Activated CD8-positive, alpha-beta T cell treated with anti-CD3 and anti-CD28 coated beads for 36 hours (primary cell): ENCODE measurements around the gene POU2F3. TPM values are rescaled to one million over a fixed set of nuclear protein-coding genes. Genes with fewer than 3 reads are reported as not detected.

Experiments used
- ATAC-seq: fragments of 200-7000 bp; cut with Tn5 transposase; one replicate; pipeline ENCODE4 v1.10.0; 2021; ENCODE audit warnings: mild to moderate bottlenecking, moderate library complexity
- CTCF ChIA-PET: fragments of 350-600 bp; sonication (Branson Sonifier 250); formaldehyde crosslinking; loops from one replicate; lab custom pipeline; 2021; ENCODE audit warnings: antibody characterized with exemption; lab: Charles Lee
- POLR2A ChIA-PET: fragments of 350-600 bp; sonication (Branson Sonifier 250); formaldehyde crosslinking; loops from one replicate; lab custom pipeline; 2021; ENCODE audit warnings: antibody characterized with exemption; lab: Charles Lee
- DNase-seq: peaks from one replicate; pipeline ENCODE4 v3.0.0-alpha.2; 2020
- H3K27ac Mint-ChIP-seq: one replicate; pipeline ENCODE4 v1.8.0; 2021; ENCODE audit warnings: mild to moderate bottlenecking, mixed read lengths
- H3K27me3 Mint-ChIP-seq: one replicate; pipeline ENCODE4 v1.8.0; 2021; ENCODE audit warnings: mixed read lengths
- H3K36me3 Mint-ChIP-seq: one replicate; pipeline ENCODE4 v1.8.0; 2021; ENCODE audit warnings: low read depth, mixed read lengths
- H3K4me1 Mint-ChIP-seq: one replicate; pipeline ENCODE4 v1.8.0; 2021; ENCODE audit warnings: low read depth, mixed read lengths
- H3K4me3 Mint-ChIP-seq: one replicate; pipeline ENCODE4 v1.8.0; 2021; ENCODE audit warnings: mild to moderate bottlenecking, moderate library complexity, mixed read lengths
- H3K9me3 Mint-ChIP-seq: one replicate; pipeline ENCODE4 v1.8.0; 2021; ENCODE audit warnings: mixed read lengths
- CTCF ChIP-seq: fragments of 200-600 bp; IDR thresholded peaks from one replicate; pipeline ENCODE4 v1.8.0; 2022; ENCODE audit warnings: antibody characterized with exemption, mild to moderate bottlenecking
- intact Hi-C: fragments of 100-400 bp; cut with micrococcal nuclease; formaldehyde crosslinking; loops from one replicate; pipeline ENCODE4 v1.10.0; 2022
- total RNA-seq, 2 experiments: library from RNA; stranded (reverse); gene quantifications; one replicate each; pipeline ENCODE4 v1.2.3, GENCODE V29; 2021

POU2F3 gene
- total RNA-seq, 2 experiments from 2014 or later: not detected

- ATAC-seq (peak; percentile 45), DNase-seq (no peak)
- Mint-ChIP-seq H3K4me1 (peaks cover 9% of the 10 kb centered on the region), H3K27ac (no peak overlapping the region), H3K36me3 (no peaks in the 10 kb centered on the region), H3K4me3 (no peak overlapping the region), H3K27me3 (no peaks in the 10 kb centered on the region), H3K9me3 (no peaks in the 10 kb centered on the region)
- CTCF ChIA-PET: interaction anchor here (2.5 to 19.2 kb wide), 4 partner anchors 10 to 75 kb away, joined by 9 to 437 read pairs (median 56); no protein-coding TSS in a partner anchor
- POLR2A ChIA-PET: no interaction called here
- intact Hi-C loops: no loop called here
- no peak for TF ChIP-seq CTCF
These were observed 14.7 kb upstream of the POU2F3 start for GRCh38 chr11:120224972-120225909.

- H3K27ac Mint-ChIP-seq: no peak overlapping the region
- no peak for ATAC-seq
- POLR2A ChIA-PET: no interaction called here
- intact Hi-C loops: no loop called here
- peaks cover 7% of the 10 kb centered on the region for H3K4me1 Mint-ChIP-seq
- H3K36me3 Mint-ChIP-seq: no peaks in the 10 kb centered on the region
- H3K27me3 Mint-ChIP-seq: no peaks in the 10 kb centered on the region
- no peak overlapping the region for H3K4me3 Mint-ChIP-seq
- no peaks in the 10 kb centered on the region for H3K9me3 Mint-ChIP-seq
- no peak for TF ChIP-seq CTCF
- DNase-seq: no peak
- CTCF ChIA-PET: interaction anchor here (2.5 to 19.2 kb wide), 4 partner anchors 9 to 74 kb away, joined by 9 to 437 read pairs (median 56); no protein-coding TSS in a partner anchor
These were observed 13.7 kb upstream of the POU2F3 start for GRCh38 chr11:120226242-120226641.

- no peaks in the 10 kb centered on the region for H3K36me3 Mint-ChIP-seq
- H3K9me3 Mint-ChIP-seq: no peaks in the 10 kb centered on the region
- ChIA-PET CTCF (interaction anchor here (2.5 to 19.2 kb wide), 4 partner anchors 9 to 74 kb away, joined by 9 to 437 read pairs (median 56); no protein-coding TSS in a partner anchor), POLR2A (no interaction called here)
- H3K27ac Mint-ChIP-seq: no peak overlapping the region
- DNase-seq (no peak), ATAC-seq (no peak)
- H3K4me1 Mint-ChIP-seq: peaks cover 4% of the 10 kb centered on the region
- TF ChIP-seq CTCF: no peak
- intact Hi-C loops: no loop called here
- no peaks in the 10 kb centered on the region for H3K27me3 Mint-ChIP-seq
- H3K4me3 Mint-ChIP-seq: no peak overlapping the region
These were observed 13.2 kb upstream of the POU2F3 start for GRCh38 chr11:120226714-120227113.

- Mint-ChIP-seq H3K4me1 (peaks cover 4% of the 10 kb centered on the region), H3K4me3 (no peak overlapping the region), H3K27ac (no peak overlapping the region), H3K27me3 (no peaks in the 10 kb centered on the region), H3K36me3 (no peaks in the 10 kb centered on the region), H3K9me3 (no peaks in the 10 kb centered on the region)
- TF ChIP-seq CTCF: no peak
- ATAC-seq (no peak), DNase-seq (no peak)
- CTCF ChIA-PET: interaction anchor here (3.0 to 19.2 kb wide), 3 partner anchors 55 to 73 kb away, joined by 12 to 437 read pairs (median 88); no protein-coding TSS in a partner anchor
- POLR2A ChIA-PET: no interaction called here
- intact Hi-C loops: no loop called here
These were observed 12.6 kb upstream of the POU2F3 start for GRCh38 chr11:120227228-120227852.
